Germinal center (tissue), 1 donor: ENCODE data around the gene SLC9C2.
"Not testable (repeated sequence)": the region's sequence is repeated elsewhere in the genome, so short reads cannot be mapped to it uniquely, and the experiment has no call there.

ENCODE experiments used
- DNase-seq: peaks from one replicate; pipeline ENCODE4 v3.0.0; 2012; ENCODE audit warnings: mixed read lengths, low spot score

SLC9C2 gene

GRCh38 chr1:173580071-173580470 is 22.8 kb downstream of the SLC9C2 start:
- DNase-seq, result no peak

DNA sequence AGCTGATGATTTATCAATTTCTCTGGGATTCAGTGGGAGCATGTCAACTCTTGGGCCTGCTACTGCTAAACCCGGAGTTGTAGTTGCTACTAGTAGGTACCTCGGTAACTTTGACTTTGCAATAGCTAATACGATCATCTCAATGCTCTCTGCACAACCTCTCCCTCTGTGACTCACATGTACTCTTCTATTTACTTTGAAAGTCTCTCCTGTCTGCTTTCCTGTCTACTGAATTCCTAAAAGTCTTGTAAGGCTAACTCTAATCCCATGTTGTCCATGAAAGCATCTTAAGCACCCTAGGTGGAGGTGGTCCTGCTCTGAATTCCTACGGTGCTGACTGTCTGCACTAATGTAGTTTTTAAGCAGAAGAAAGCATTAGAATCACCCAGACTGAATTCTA is 29.3 kb downstream of the SLC9C2 start:
- DNase-seq, result no peak

GRCh38 chr1:173572201-173572873 is 30.5 kb downstream of the SLC9C2 start:
- no peak for DNase-seq

- no peak for DNase-seq
Observed at GRCh38 chr1:173570370-173571007, 32.4 kb downstream of the SLC9C2 start.

- no peak for DNase-seq
Observed at GRCh38 chr1:173568483-173568882, 34.4 kb downstream of the SLC9C2 start.

DNA sequence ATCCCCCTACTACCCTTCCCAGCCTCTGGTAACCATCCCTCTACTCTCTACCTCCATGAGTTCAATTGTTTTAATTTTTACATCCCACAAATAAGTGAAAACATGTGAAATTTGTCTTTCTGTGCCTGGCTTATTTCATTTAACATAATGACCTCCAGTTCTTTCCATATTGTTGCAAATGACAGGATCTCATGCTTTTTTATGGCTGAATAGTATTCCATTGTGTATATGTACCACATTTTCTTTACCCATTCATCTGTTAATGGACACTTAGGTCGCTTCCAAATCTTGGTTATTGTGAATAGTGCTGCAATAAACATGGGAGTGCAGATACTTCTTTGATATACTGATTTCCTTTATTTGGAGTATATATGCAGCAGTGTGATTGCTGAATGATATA is 39.0 kb downstream of the SLC9C2 start:
- DNase-seq, result not testable (repeated sequence)

- DNase-seq, result no peak
Observed at GRCh38 chr1:173562813-173563212, 40.1 kb downstream of the SLC9C2 start.

DNA sequence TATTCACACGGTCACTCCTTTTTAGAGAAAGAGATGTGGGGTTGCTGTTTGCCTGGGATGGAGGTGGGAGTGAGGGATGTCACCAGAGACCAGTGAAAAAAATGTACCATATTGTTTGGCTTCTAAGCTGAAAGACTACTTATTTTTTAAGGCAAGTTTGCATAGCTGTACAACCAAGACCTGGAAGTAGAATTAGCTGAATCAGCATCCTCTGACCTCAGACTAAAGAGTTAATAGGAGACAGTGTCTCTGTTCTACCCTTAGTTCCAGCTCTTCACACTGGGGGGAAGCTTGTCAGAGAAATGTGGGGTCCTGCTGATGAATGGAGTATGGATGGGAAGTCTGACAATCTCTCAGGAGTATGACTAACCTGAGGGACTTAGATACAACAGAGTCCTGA is 41.6 kb downstream of the SLC9C2 start:
- DNase-seq, result no peak

DNA sequence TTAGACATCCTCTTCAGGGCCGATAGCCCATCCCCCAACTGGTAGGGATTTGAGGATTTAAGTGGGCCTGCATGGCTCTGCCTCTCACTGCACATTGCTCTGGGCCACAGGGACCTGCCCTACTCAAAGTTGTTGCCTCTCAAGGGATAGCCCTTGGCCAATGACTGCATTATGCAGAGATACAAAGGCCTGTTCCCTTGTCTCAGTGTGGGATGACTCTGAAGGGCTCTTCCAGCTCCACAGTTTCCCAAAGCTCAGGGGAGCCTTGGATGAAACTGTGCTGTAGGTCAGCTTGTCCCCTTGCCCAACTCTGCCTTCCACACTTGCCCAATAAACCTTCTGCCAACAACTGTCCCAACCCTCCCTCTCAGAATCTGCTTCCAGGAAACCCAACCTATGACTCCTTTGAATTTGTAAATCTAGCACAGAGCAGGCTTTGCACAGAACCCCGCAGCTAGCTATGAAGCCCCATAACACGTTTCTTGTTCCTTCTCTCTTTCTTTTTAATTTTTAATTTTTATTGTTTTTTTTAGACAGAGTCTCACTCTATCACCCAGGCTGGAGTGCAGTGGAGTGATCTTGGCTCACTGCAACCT is 42.5 kb downstream of the SLC9C2 start:
- no peak for DNase-seq

DNA sequence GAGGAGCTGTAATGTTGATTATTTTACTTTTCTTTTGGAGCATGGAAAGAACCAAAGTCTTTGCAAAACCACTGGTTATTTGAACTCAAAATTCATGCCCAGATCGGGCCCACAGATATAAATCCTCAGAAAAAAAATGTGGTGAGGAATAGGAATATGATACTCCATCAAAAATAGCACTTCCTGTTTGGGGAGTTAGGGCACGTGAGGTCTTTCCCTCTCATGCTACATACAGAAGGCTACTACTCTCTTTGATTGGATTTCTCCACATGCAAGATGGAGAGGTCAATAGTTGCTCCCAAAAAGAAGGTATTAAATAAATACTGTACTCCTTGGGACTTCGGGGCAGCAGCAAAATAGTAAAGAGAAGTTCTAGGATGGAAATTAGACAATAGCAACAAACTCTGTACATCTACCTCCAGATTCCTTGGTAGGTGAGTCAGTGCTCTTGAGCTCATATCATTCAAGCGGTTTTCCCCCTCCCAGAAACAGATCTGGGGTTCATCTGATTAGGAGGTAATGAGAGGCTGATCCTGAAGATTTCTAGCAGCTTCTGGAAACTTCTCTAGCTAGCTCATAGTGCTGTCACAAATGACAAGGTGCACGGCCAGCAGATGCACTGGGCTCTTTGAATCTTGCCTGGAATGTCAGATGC is 47.1 kb downstream of the SLC9C2 start:
- no peak for DNase-seq

DNA sequence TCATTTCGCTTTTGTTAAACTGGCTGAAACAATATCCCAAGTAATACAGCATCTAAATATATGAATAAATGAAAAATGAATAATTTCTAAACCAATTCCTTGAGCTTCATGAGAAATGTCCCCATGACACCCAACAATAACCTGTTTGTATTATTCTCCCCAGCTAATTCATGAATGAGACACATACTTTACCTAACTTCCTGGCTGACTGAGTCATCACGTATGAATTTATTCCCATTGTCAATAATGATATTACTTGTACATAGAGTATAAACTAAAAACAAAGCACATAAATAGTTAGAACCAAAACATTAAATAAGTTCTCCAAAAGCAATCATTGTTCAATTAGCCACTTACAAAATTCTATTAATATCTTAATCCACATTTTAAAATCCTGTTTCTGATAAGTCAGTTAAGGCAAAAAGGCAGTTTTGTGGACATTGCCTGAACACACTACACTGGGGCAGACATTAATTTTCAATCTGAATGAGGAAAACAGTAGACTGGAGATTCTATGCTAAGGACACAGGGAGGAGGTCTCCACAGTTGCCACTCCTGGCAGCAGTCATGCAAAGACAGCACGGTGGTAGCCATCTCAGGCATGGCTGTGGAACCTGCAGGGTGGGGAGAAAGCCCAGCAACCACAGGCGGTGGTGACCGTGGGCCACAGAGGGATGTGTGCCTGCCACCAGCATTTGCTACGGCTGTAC is 48.2 kb downstream of the SLC9C2 start:
- no peak for DNase-seq

GRCh38 chr1:173554089-173554488 is 48.8 kb downstream of the SLC9C2 start:
- DNase-seq, result no peak

GRCh38 chr1:173553312-173553711 is 49.6 kb downstream of the SLC9C2 start:
- DNase-seq, result no peak

DNA sequence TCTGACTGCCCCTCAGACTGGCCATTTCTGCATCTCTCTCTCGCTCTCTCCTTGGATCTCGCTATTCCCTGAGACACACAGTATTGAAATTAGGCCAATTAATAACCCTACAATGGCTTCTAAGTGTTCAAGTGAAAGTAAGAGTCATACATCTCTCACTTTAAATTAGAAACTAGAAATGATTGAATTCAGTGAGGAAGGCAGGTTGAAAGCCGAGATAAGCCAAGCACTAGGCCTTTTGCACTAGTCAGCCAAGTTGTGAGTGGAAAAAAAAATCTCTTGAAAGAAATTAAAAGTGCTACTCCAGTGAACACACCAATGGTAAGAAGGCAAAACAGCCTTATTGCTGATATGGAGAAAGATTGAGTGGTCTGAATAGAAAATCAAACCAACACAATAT is 51.2 kb downstream of the SLC9C2 start:
- no peak for DNase-seq

- DNase-seq, result no peak
Observed at GRCh38 chr1:173549813-173550212, 53.1 kb downstream of the SLC9C2 start.

- DNase-seq, result no peak
Observed at GRCh38 chr1:173545688-173546087, 57.2 kb downstream of the SLC9C2 start.

DNA sequence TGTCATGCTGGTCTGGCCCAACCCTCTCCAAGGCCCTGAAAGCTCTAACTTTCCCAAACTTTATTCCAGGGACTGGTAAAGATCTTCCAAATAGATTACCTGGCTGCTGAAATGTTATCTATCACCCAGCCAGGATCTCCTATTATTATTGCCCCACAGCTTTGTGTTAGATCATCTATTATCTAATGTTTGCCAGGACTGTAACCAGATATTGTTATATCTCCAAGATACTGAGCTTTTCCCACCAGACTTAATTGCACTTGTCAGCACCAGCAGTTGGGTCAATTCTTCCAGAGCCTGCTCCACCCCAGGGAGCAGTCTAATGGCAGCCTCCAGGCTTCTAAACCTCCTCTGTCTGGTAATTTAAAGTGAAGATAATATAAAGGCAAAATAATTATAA is 66.6 kb downstream of the SLC9C2 start:
- no peak for DNase-seq

DNA sequence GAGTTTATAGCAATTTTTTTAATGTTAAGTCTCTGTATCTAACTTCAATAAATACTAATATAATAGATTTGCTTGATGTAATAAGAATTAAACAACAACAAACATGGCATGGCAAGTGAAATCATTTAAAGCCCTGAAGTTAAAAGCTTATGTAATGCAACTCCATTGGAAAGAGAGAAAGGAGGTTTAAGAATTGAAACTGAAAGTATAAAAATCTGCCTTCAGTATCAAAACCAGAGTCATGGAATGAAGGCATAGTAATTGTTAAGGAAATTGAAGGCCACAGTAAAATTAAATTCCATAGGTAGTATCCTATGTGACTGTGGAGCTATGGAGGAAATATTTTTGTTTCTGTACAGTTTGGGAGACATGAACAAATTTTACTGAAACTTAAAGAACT is 70.6 kb downstream of the SLC9C2 start:
- no peak for DNase-seq

- DNase-seq, result no peak
Observed at GRCh38 chr1:173530795-173531693, 71.8 kb downstream of the SLC9C2 start.

- no peak for DNase-seq
Observed at GRCh38 chr1:173529106-173529505, 73.8 kb downstream of the SLC9C2 start.

DNA sequence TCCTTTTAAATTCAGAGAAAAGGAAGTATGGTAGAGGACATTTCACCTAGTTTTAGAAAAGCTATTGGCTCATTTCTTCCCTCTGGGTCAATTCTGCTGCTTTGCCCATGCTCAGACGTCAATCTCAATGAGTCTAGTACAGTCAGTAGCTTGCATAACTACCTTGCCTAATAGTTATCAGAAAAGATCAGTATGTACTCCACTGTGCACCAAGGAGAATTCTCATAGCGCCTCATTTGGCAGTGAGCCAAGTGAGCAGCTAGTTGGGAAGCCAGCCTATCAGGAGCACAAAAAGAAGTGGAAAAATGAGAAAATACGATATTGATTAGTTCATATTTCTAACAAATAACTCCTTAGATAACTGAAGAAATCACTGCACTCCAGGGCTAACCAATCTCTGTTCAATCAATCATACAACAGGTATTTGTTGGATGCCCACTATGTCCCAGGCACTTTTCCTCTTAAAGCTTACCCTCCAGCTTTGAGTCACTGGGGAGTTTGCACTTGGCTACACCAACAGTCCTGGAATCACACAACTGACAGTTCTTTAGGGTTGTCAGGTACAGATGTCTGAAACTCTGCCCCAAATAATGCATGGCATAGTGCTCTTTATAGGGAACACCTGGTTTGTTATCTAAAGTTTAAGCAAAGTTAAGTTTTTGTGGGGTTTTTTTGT is 75.6 kb downstream of the SLC9C2 start:
- no peak for DNase-seq
